ENCODE results near the gene FAM25G. TPM values are rescaled to one million over a fixed set of nuclear protein-coding genes. Genes with fewer than 3 reads are reported as not detected.
A peak's percentile ranks its signal among the peaks of the same experiment; 100 is the strongest.
"Not testable (repeated sequence)": the region's sequence is repeated elsewhere in the genome, so short reads cannot be mapped to it uniquely, and the experiment has no call there.

FAM25G gene
- polyA plus RNA-seq, 3 donors = not detected

- H3K27ac ChIP-seq (ENCODE audit: low read depth in 1 of 2, low read length in 2 of 2); H2AFZ ChIP-seq (ENCODE audit: insufficient read depth, low read depth, low read length, poor library complexity, severe bottlenecking); H3K9me3 Mint-ChIP-seq; H3K4me2 ChIP-seq (replicated peaks; ENCODE audit: extremely low read depth, low read length, poor library complexity, severe bottlenecking); H3K79me2 ChIP-seq (ENCODE audit: insufficient read depth, low read length); H3K36me3 Mint-ChIP-seq; H4K20me1 ChIP-seq (ENCODE audit: insufficient read depth, low read length); intact Hi-C loops (cut with micrococcal nuclease); H3K9me3 ChIP-seq (replicated peaks in 1 of 2; ENCODE audit: control insufficient read depth in 1 of 2, insufficient read depth in 1 of 2, low read length in 2 of 2); H3K9ac ChIP-seq (ENCODE audit: insufficient read depth, low read length, poor library complexity, severe bottlenecking); H3K4me3 ChIP-seq (replicated peaks in 1 of 3; ENCODE audit: low read depth in 2 of 3, low read length in 3 of 3); H3K27me3 ChIP-seq (ENCODE audit: control insufficient read depth in 2 of 2, insufficient read depth in 2 of 2, low read length in 2 of 2); H3K36me3 ChIP-seq (replicated peaks in 1 of 2; ENCODE audit: control insufficient read depth in 1 of 2, insufficient read depth in 2 of 2, low read length in 2 of 2); H3K4me1 ChIP-seq (ENCODE audit: control insufficient read depth in 1 of 2, insufficient read depth in 2 of 2, low read length in 2 of 2); H3K4me1 Mint-ChIP-seq; DNase-seq; H3K27me3 Mint-ChIP-seq (ENCODE audit: low read depth in 3 of 3): not testable (repeated sequence)
- H3K27ac Mint-ChIP-seq = peak overlapping the region in 1 of 7 donors; percentile 72
- 0% methylated on average over 3 of the region's 37 CpGs for WGBS (ENCODE audit: insufficient coverage)
- TF ChIP-seq CTCF (IDR thresholded peaks at IDR 0.05) = peak; percentile 26
- peak overlapping the region; percentile 60 to 84 for H3K4me3 Mint-ChIP-seq
Measured at GRCh38 chr10:47461261-47461687, 30.2 kb downstream of the FAM25G start.

GRCh38 chr10:47458466-47459154 is 32.9 kb downstream of the FAM25G start:
- H3K36me3 ChIP-seq (replicated peaks in 1 of 2; ENCODE audit: control insufficient read depth in 1 of 2, insufficient read depth in 2 of 2, low read length in 2 of 2) = no peaks in the 10 kb centered on the region
- H4K20me1 ChIP-seq (ENCODE audit: insufficient read depth, low read length) = no peaks in the 10 kb centered on the region
- peaks cover 6% of the 10 kb centered on the region for H3K4me1 Mint-ChIP-seq
- H3K27me3 ChIP-seq (ENCODE audit: control insufficient read depth in 2 of 2, insufficient read depth in 2 of 2, low read length in 2 of 2) = no peaks in the 10 kb centered on the region
- no peak overlapping the region for H3K9ac ChIP-seq (ENCODE audit: insufficient read depth, low read length, poor library complexity, severe bottlenecking)
- no peaks in the 10 kb centered on the region for H3K36me3 Mint-ChIP-seq
- no peaks in the 10 kb centered on the region for H3K79me2 ChIP-seq (ENCODE audit: insufficient read depth, low read length)
- no peak overlapping the region for H3K4me2 ChIP-seq (replicated peaks; ENCODE audit: extremely low read depth, low read length, poor library complexity, severe bottlenecking)
- no peak overlapping the region for H2AFZ ChIP-seq (ENCODE audit: insufficient read depth, low read depth, low read length, poor library complexity, severe bottlenecking)
- DNase-seq = no peak
- no peak overlapping the region for H3K4me3 ChIP-seq (replicated peaks in 1 of 3; ENCODE audit: low read depth in 2 of 3, low read length in 3 of 3)
- H3K9me3 Mint-ChIP-seq = no peaks in the 10 kb centered on the region
- intact Hi-C loops (cut with micrococcal nuclease) = no loop called here
- peaks cover 4 to 10% (median 4%) of the 10 kb centered on the region in 3 donors for H3K27me3 Mint-ChIP-seq (ENCODE audit: low read depth in 3 of 3)
- no peak for TF ChIP-seq CTCF (IDR thresholded peaks at IDR 0.05)
- H3K27ac Mint-ChIP-seq = no peak overlapping the region
- no peaks in the 10 kb centered on the region for H3K4me1 ChIP-seq (ENCODE audit: control insufficient read depth in 1 of 2, insufficient read depth in 2 of 2, low read length in 2 of 2)
- WGBS (ENCODE audit: insufficient coverage) = 100% methylated on average over 1 of the region's 4 CpGs
- no peaks in the 10 kb centered on the region for H3K9me3 ChIP-seq (replicated peaks in 1 of 2; ENCODE audit: control insufficient read depth in 1 of 2, insufficient read depth in 1 of 2, low read length in 2 of 2)
- no peak overlapping the region for H3K4me3 Mint-ChIP-seq
- no peak overlapping the region for H3K27ac ChIP-seq (ENCODE audit: low read depth in 1 of 2, low read length in 2 of 2)
